Suppressor macrophage treated with lipopolysaccharide for 4 hours (primary cell): Measurements from ENCODE around the gene ITPA.

Experiments used
- DNase-seq: peaks from one replicate; pipeline ENCODE4 v3.0.0-alpha.2; 2020

The ITPA gene

DNA sequence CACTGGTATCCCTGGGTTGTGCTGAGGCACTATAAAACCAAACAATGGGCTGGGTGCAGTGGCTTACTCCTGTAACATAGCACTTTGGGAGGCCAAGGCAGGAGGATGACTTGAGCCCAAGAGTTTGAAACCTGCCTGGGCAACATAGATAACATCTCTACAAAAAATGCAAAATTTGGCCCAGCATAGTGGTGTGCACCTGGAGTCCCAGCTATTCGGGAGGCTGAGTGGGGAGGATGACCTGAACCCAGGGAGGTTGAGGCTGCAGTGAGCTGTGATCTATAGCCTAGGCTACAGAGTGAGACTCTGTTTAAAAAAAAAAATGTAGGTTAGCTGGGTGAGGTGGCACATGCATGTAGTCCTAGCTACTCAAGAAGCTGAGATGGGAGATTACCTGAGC, 37.4 kb downstream of the ITPA start:
- DNase-seq, result no peak

GRCh38 chr20:3247638-3248037, 38.3 kb downstream of the ITPA start:
- no peak for DNase-seq

DNA sequence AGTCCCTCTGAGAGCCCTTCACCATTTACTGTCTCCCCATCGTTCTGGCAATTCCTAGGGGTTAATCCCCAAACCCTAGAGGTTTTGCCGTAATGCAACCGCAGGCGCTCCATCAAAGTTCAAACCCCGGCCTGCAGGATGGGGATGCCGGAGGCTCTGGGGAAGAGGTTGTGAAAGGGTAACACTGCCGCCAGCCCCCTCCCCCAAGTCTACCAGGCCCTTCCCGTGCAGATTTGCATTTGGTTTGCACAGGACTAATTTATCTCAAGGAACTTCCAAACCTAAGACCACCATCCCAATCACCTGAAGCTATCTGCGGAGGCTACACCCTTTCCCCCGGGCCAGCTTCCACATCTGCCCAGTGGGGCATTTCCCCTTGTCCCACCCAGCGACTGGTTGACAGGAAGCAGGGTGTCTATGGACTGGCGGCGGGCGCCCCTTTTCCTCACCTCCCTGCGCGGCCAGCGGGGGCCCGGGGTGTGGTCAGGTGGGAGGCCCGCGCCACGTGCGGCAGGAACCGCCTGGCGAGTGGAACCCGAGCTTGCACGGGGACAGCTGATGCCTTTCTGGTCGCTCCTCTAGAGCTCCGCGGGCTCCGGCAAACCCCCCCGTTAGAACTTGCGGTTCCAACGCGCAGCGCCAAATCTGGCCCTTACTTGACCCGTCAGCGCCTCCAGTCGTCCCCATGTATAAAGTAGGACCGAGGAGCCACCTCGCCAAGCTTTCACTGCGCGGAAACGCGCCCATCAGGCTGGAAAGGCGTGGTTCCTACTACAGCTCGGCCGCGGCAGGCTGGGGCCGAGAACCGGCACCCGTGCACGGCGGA, 39.1 kb downstream of the ITPA start:
- DNase-seq, result peak; percentile 26

GRCh38 chr20:3248993-3249347, 39.7 kb downstream of the ITPA start:
- DNase-seq, result no peak

- DNase-seq, result no peak
Observed at GRCh38 chr20:3250091-3250504, 40.8 kb downstream of the ITPA start.

DNA sequence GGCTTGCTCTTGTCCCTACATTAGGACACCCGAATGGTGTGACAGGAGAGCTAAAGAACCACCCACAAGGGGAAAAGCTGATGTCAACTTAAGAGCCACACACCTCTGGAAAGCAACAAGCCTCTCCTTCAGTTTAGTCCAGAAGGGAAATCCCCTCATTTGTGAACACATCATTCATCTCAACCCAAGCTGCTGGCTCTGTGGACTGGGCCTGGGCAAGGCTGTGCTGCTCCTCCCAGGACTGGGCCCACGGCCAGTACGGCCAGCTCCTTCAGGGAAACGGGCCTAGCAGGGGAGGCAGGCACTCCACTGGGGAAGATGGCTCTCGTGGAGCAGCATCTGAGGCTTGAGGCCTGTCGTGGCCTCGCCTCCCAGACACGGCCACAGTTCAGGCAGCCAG, 42.5 kb downstream of the ITPA start:
- DNase-seq, result no peak

DNA sequence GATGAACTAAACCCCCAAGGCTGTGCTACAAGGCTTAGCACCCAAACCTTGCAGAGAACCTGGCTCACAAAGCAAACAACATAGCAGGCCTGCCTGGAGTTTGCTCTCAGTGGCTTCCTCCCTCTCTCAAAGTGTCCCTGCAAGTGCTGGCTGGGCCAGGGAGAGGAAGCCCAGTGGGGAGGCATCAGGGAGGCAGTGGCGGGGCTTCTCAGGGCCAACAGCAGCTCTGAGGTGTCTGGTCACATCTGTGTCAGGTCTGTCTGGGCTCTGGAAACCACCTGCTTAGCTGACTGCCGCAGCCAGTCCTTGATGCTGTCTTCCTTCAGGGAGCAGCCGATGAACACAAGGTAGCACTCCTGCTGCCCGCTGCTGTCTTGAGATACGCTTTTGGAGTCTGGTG, 46.4 kb downstream of the ITPA start:
- no peak for DNase-seq

DNA sequence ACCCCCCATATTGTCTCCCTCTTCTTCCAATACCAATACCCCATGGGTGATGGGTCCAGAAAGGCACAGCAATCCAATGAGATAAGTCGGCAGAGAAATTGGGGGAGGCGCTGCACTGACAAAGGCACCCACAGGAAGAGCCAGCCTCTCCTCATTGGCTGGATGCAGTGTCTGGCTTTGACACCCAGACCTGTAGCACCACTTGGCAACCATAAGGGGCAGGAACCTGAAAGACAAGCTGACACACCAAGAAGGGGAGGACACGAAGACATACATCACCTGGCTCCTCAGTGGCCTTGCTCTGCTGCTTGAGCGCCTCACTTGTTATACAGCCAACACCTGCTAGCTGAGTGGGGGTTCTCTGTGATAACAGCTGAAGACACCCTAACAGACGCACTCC, 49.1 kb downstream of the ITPA start:
- DNase-seq, result no peak

DNA sequence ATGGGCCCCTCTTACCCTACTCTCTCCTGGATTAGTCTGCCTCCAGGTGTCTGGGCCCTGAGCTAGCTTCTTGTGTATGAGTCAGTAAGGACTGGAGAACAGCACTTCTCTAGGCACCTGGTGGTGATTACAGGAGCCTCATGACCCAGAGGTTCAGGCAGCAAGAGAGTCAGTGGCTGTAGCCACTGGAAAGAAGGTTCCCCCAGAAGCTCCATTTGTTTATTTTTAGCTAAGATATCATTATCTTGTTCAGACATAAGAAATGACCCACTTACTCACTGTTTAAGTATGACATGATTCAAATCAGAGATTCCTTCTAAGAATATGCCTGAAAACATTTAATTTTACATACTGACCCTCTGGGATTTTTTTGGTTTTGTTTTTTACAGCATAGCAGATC, 53.3 kb downstream of the ITPA start:
- no peak for DNase-seq

DNA sequence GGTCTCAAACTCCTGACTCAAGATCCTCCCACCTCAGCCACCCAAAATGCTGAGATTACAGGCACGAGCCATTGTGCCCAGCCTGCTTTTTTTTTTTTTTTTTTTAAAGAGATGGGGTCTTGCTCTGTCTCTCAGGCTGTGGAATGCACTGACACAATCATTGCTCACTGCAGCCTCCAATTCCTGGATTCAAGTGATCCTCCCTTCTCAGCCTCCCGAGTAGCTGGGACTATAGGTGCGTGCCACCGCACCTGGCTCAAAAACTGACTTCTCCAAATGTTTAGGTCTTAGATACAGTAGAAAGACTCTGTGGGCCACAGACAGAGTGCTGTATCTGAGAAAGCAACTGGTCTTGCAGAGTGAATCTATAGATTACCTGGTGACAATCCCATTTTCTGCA, 60.8 kb downstream of the ITPA start:
- DNase-seq, result no peak

GRCh38 chr20:3273371-3273770, 64.1 kb downstream of the ITPA start:
- DNase-seq, result no peak
